Myocyte (in vitro differentiated cells): ENCODE measurements around the gene SLC45A2. TPM values are rescaled to one million over a fixed set of nuclear protein-coding genes. Genes with fewer than 3 reads are reported as not detected.
"Not testable (repeated sequence)": the region's sequence is repeated elsewhere in the genome, so short reads cannot be mapped to it uniquely, and the experiment has no call there.

Experiments
- DNase-seq: peaks from one replicate; pipeline ENCODE4 v3.0.0-alpha.2; 2012; ENCODE audit warnings: low read depth
- total RNA-seq: library from RNA; depleted of rRNA; stranded (reverse); fragments of >200 nt; gene quantifications from 2 replicates; pipeline ENCODE4 v1.2.3, GENCODE V29; 2014

SLC45A2 gene
- total RNA-seq, 1 donor from 2014 or later: 0.37 TPM

GRCh38 chr5:33969572-33970452 is 14.7 kb downstream of the SLC45A2 start:
- peak; percentile 66 for DNase-seq

DNA sequence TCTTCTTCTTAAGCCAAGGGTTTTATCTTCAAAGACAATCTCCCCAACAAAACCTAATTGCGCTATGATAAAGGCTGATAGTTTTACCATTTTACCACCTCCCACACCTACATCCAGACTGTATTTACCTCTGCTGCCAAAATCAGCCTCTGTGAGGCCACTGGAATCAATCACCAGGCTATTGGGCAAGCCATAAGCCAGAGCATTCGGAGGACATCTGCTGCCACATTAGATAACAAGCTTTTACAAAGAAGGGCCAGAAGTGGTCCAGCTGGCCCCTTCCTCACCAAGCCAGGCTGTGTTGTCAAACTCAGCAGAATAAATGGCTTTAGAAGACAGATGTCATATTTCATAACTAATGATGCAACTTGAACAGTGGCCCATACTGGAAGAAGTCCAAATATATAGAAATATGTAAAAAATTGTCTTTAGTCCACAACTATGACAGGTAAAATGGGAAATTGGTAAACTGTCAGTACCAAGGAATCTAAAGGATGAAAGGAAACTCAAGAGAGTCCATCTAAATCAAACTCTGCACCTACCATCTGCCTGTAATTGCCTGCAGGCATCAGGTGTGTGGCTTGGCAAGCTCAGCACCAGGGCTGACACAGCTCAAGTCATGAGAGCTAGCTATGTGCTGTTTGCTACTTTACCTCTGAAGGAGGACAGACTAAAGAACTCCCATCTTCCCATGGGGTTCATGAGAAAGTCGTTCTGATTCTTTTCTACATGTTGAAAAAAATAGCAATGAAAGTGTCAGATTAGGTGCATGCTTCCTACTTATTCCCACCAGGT is 16.1 kb downstream of the SLC45A2 start:
- no peak for DNase-seq

- DNase-seq: no peak
Observed at GRCh38 chr5:33966805-33967204, 17.7 kb downstream of the SLC45A2 start.

DNA sequence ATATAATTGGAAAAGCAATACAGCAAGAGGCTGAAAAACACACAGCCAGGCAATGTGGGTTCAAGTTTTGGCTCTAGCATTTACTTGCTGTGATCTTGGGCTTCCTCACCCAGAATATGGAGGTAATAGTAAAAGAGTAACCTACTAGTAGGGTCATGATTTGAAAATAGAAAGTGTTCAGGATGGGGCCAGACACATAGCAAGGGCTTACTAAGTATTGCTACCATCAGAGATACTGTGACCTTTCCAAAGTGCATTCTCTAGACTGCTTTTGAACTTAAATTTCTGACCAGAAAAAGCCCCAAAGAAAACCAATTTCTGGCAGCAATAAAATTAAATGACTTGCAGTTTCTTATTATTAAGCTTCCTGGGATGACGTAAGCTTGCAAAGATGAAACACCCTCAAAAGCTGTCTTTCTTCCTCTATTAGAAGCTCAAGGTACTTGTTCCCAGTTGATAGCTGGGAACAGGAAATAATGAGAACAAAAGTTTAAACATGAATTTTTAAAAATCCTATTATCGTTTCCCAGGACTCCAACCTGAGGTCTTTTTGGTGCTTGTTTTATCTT is 20.3 kb downstream of the SLC45A2 start:
- no peak for DNase-seq

- DNase-seq: no peak
Observed at GRCh38 chr5:33958176-33958575, 26.3 kb downstream of the SLC45A2 start.

- no peak for DNase-seq
Observed at GRCh38 chr5:33957577-33958150, 26.8 kb downstream of the SLC45A2 start.

DNA sequence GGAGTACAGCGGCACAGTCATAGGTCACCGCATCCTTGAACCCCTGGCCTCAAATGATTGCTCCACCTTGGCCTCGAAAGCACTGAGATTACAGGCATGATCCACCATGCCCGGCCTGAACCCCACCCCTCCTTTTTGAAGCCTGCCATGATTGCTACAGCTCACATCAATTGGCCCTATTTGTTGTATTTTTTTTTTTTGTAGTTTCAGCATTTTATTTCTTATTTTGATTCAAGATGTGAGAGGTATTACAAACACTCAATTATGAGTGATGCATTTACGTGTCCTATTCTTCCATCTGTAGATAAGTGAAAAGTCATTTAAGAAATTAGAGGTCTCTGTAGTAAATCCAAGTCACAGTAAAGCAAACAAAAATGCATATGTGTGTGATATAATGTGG is 32.3 kb downstream of the SLC45A2 start:
- DNase-seq: not testable (repeated sequence)

- DNase-seq: no peak
Observed at GRCh38 chr5:33944543-33945132, 39.9 kb downstream of the SLC45A2 start.

DNA sequence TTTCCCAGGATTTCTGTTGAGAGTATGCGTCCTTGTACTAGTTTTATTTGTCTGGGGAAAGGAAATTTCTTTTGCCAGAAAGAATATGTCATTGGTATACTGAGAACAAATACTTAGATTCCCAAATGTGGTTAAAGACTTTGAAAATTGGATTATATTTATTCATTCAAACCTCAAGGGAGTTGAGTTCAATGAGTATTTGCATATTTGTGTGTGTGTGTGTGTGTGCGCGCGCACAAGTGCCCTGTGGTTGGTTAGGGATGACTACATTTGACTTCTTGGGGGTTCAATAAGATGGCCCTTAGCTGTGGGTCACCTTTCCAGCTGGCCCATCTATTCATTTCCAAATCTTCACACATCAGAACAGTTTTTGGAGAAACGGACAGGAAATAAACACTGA is 43.4 kb downstream of the SLC45A2 start:
- DNase-seq: no peak

DNA sequence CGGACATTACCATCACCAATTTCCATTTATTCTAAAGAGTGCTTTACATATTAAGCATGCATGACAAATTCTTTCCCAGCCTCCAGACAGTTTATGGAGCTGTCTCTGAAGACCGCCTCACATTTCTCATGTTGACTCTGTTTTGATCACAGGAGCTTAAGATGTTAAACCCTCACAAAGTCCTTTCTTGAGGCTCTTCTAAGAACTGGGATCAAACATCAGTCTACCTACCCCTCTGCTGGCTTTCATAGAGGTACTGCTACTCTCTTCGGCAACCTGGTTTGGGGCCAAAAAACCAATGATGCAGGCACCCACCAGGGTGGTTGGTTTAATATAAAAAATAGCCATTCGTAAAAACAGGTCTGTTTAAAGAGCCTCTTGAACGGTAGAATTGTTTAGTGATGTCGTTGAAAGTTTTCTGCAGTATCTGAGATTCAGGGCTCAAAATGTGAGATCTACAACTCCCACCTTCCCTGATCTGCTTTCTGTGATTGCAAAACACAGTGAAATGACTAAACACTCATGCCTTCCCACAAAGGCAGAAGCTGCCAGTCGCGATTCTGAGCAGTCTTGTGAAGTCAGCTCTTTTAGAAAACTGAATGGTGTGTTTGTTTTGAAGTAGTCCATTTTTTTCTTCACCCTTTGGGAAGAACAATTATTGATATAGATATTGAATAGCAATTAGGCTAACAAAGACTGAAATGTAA is 44.8 kb downstream of the SLC45A2 start:
- DNase-seq: peak; percentile 14

DNA sequence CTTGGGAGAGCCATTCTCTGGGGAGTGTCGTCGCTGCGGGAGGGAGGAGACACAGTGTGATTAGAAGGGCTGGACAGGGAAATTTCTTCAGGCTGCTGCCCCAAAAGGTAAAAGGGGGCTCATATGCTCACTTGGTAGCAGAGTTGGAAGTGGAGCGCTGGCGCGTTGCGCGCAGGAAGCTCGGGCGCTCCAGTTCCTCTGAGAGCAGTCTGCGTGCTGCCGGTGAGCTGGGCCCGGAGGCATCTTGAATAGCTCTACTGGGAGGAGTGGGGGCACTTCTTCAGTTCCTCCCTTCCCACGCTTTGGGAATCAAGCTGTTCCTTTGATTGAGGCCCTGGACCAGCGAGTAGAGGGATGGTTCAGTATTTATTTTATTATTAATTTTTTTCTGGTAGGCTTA is 45.6 kb downstream of the SLC45A2 start:
- DNase-seq: no peak

GRCh38 chr5:33938507-33938796 is 46.0 kb downstream of the SLC45A2 start:
- no peak for DNase-seq

DNA sequence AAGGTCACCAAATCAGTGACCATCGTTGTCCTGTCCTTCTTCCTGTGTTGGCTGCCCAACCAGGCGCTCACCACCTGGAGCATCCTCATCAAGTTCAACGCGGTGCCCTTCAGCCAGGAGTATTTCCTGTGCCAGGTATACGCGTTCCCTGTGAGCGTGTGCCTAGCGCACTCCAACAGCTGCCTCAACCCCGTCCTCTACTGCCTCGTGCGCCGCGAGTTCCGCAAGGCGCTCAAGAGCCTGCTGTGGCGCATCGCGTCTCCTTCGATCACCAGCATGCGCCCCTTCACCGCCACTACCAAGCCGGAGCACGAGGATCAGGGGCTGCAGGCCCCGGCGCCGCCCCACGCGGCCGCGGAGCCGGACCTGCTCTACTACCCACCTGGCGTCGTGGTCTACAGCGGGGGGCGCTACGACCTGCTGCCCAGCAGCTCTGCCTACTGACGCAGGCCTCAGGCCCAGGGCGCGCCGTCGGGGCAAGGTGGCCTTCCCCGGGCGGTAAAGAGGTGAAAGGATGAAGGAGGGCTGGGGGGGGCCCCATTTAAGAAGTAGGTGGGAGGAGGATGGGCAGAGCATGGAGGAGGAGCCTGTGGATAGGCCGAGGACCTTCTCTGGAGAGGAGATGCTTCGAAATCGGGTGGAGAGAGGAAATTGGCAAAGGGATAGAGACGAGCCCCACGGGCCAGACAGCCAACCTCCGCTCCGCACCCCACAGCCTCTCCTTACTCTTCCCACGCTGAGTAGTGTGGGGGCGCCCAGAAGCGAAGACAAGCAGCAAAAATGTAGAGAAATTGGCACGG is 46.6 kb downstream of the SLC45A2 start:
- DNase-seq: no peak

GRCh38 chr5:33937017-33937706 is 47.3 kb downstream of the SLC45A2 start:
- DNase-seq: no peak

DNA sequence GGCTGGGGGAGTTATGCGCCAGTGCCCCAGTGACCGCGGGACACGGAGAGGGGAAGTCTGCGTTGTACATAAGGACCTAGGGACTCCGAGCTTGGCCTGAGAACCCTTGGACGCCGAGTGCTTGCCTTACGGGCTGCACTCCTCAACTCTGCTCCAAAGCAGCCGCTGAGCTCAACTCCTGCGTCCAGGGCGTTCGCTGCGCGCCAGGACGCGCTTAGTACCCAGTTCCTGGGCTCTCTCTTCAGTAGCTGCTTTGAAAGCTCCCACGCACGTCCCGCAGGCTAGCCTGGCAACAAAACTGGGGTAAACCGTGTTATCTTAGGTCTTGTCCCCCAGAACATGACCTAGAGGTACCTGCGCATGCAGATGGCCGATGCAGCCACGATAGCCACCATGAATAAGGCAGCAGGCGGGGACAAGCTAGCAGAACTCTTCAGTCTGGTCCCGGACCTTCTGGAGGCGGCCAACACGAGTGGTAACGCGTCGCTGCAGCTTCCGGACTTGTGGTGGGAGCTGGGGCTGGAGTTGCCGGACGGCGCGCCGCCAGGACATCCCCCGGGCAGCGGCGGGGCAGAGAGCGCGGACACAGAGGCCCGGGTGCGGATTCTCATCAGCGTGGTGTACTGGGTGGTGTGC is 48.0 kb downstream of the SLC45A2 start, which contains the start of gene RXFP3:
TSS of gene RXFP3 (plus strand) at position 6 of the 636 bp plus-strand sequence. CDS start at position 361, 355 bp downstream.
- DNase-seq: no peak

- DNase-seq: peak; percentile 77
Observed at GRCh38 chr5:33936004-33936380, 48.5 kb downstream of the SLC45A2 start.

GRCh38 chr5:33934176-33934575 is 50.3 kb downstream of the SLC45A2 start:
- no peak for DNase-seq

- no peak for DNase-seq
Observed at GRCh38 chr5:33933723-33934169, 50.7 kb downstream of the SLC45A2 start.

- DNase-seq: no peak
Observed at GRCh38 chr5:33931136-33931535, 53.4 kb downstream of the SLC45A2 start.
